ENCODE measurements around the gene HINT1.
"Not testable (repeated sequence)": the region's sequence is repeated elsewhere in the genome, so short reads cannot be mapped to it uniquely, and the experiment has no call there.

Gene HINT1

GRCh38 chr5:131194725-131195124 is 29.7 kb upstream of the HINT1 start:
- no peak overlapping the region for H3K4me3 ChIP-seq (ENCODE audit: low read depth, low read length)
- TF ChIP-seq CTCF (IDR thresholded peaks at IDR 0.05; ENCODE audit: low read depth, low read length) = no peak

- not testable (repeated sequence) for H3K4me3 ChIP-seq (ENCODE audit: low read depth, low read length)
These were observed 28.8 kb upstream of the HINT1 start for GRCh38 chr5:131193897-131194296.

GRCh38 chr5:131193106-131193505 is 28.1 kb upstream of the HINT1 start:
- no peak for TF ChIP-seq CTCF (IDR thresholded peaks at IDR 0.05; ENCODE audit: low read depth, low read length)
- no peak overlapping the region for H3K4me3 ChIP-seq (ENCODE audit: low read depth, low read length)

GRCh38 chr5:131186561-131187256 is 21.7 kb upstream of the HINT1 start:
- no peak overlapping the region for H3K4me3 ChIP-seq (ENCODE audit: low read depth, low read length)
- TF ChIP-seq CTCF (IDR thresholded peaks at IDR 0.05; ENCODE audit: low read depth, low read length) = no peak

- TF ChIP-seq CTCF (IDR thresholded peaks at IDR 0.05; ENCODE audit: low read depth, low read length) = no peak
- no peak overlapping the region for H3K4me3 ChIP-seq (ENCODE audit: low read depth, low read length)
These were observed 20.6 kb upstream of the HINT1 start for GRCh38 chr5:131185523-131186104.

- no peak overlapping the region for H3K4me3 ChIP-seq (ENCODE audit: low read depth, low read length)
- no peak for TF ChIP-seq CTCF (IDR thresholded peaks at IDR 0.05; ENCODE audit: low read depth, low read length)
These were observed 17.8 kb upstream of the HINT1 start for GRCh38 chr5:131182839-131183238.

- TF ChIP-seq CTCF (IDR thresholded peaks at IDR 0.05; ENCODE audit: low read depth, low read length) = no peak
- no peak overlapping the region for H3K4me3 ChIP-seq (ENCODE audit: low read depth, low read length)
These were observed 15.4 kb upstream of the HINT1 start for GRCh38 chr5:131180407-131180806.

Measured in WI38 (cell line).